ENCODE measurements around the gene SARNP.
"Not testable (repeated sequence)": the region's sequence is repeated elsewhere in the genome, so short reads cannot be mapped to it uniquely, and the experiment has no call there.

Gene SARNP

DNA sequence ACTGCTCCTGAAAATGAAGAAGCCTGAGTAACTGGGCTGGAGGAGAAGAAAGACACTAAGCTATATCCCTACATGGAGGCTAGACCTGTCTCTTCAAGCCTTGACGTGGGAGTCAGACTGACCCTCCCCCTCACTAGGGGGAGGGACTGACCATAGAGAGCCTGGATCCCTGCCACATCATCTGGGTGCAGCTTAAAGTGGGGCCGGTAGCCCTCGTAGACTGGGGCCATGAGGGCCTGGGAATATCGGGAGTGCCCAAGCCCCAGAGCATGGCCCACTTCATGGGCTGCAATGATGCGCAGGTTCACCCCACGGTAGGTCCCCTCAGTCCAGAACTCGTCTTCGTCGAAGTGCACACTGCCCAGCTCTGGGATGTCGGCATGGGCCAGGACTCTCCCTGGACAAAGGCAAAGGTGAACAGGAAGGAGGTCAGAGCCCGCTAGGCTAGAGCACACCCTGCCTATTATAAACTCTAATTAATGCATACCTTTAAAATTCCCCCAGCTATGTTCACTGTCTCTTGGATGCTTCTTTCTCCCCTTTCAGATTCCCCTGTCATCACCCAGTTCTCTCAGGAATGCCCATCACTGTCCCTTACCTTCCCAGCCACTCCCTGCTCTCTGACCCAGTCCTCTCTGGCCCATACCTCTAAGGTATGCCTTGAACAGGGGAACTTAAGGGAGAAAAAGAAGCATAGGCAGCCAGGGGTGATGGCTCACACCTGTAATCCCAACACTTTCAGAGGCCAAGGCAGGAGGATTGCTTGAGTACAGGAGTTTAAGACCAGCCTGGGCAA is 22.0 kb upstream of the SARNP start:
- no peak for DNase-seq (ENCODE audit: low read depth)

DNA sequence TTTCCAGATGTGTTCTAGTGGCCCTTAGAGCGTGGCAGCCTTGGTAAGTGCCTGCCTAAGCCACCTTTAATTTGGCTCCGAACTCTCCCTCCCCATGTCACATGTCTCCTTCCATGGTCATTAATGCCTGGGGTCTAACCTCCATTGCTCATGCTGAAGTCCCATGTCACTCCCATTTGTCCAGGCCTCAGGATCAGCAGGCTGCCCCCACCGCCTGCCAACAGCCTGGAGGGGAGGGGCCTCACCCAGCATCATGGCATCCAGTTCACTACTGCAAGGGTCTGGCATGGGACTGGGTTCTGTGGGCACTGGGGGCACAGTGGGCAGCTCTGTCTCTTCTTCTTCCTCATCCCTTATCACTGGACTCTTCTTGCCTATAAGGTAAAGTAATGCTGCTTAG is 20.8 kb upstream of the SARNP start:
- no peak for DNase-seq (ENCODE audit: low read depth)

DNA sequence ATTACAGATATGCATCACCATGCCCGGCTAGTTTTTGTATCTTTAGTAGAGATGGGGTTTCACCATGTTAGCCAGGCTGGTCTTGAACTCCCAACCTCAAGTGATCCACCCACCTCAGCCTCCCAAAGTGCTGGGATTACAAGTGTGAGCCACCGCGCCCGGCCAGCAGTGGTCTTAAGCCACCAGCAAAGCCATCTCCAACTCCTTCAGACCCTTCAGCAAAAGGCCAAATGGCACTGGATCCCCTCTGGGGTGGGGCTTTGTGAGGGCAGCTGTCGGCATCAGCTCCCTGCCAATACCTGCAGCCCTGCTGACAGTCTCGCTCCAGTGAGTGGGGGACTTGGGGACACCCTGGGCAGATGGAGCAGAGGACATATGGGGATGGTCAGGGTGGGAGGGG is 16.9 kb upstream of the SARNP start:
- DNase-seq (ENCODE audit: low read depth) = not testable (repeated sequence)

DNA sequence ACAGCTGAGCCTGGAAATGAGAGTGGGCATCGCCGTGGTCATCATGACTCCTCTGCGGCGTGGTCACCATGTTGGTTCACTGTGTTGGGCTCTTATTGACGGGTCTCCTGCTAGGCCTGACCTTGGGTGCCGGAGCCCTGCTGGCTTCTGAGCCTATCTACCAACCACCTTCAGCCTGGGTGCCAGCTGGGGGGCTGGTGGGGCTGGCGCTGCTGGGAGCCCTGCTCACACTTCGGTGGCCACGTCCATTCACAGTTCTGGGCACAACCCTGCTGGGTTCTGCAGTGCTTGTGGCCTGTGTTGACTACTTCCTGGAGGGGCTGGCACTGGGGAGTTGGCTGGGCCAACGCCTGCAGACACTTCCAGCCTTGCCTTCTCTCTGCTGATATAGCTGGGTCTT is 15.5 kb upstream of the SARNP start:
- DNase-seq (ENCODE audit: low read depth) = no peak

DNA sequence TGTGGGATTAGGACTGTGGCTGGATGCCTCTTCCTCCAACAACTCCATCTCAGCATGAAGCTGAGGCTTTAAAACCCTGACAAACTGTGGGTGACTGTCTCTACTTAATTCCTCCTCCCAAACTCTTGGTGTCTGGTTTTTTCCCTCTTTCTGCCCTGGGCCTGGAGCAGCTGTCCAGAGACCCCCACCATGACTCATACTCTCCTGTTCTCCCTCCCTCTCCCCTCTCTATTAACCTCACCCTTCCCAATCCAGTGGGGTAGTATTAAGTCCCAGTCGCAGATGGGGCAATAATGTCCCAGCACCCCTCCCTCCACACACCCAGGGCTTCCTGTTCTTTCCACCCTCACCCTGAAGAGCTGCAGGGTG is 13.9 kb upstream of the SARNP start:
- DNase-seq (ENCODE audit: low read depth) = no peak

DNA sequence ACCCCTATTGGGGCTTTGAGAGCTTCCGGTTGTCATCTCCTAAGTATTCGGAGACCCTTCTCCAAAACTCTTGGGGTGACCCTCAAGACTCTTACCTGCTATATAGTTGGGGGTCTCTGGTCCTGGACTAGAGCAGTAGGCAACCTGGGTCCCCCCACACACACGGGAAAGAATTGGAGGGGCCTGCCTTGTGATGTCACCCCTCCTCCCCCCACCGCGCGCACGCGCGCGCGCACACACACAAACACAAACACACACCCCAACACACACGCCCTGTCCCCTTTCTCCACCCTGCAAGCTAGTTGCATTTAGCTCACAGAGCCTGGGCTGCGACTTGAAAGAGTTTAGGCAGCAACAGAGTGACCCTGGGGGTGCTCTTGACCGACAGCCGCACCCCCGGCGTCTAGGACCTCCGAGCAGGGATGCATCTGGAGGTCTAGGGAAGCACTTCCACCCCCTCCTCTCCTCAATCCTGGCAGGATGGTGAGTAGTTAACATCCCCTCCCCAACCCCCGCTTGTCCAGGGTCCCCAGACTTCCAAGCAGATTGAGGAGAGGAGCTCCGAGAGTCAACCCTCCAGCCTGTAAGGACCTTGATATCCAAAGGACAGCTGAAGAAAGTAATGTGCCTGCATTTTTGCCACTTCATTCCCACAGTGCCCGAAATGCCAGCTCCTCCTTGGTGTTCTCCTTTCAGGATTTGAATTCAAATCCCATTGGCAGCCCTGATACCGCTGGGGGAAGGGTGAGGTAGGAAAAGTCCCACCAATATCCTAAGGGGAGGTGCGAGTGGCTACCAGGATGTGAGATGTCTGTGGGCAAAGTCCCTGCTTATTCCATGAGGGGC is 13.3 kb upstream of the SARNP start:
- no peak for DNase-seq (ENCODE audit: low read depth)

DNA sequence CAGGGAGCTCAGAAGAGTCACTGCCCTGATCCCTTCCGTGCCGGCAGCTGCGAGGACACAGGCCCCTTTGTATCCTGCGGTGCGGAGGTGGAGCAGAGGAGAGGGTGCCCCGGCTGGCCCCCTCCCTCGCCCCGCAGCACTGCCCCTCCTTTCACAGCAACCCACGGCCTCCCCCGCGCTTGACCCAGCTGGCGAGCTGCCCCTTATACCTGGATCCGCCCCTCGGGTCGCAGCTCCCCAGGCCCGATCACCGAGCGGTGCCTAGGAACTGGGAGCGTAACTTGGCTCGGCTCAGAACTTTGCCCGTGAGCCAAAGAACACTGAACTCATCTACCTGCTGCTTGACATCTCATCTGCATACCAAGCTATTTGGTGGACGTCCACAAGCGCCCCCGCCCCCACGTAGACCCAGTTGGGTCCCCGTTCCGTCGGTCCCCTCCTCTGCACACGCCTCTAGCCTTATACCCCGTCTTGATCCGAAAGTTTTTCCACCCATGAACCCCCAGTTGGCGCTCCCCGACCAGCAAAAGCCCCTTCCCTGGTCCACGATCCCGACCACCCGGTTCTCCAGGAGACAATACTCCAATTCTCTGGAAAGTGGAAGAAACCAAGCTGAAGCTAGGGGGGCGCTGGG is 12.6 kb upstream of the SARNP start:
- DNase-seq (ENCODE audit: low read depth) = no peak

DNA sequence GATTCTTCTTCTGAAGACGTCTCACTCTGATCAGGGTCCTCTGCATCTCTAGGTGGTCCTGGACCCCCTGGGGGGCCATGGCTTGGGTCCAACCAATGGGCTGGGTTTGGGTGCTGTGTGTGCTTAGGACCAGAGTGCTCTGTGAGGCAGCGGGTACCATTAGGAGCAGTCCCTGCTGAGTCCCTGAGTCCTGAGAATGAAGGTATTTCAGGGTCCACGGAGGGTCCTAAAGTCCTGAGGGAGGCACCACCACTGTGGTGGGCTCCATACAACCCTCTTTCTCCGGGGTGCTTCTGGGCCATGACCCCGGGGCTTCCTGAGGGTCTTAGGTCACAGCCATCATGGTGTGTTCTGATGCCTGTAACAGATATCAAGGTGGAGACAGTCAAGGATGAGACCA is 10.8 kb upstream of the SARNP start:
- no peak for DNase-seq (ENCODE audit: low read depth)

DNA sequence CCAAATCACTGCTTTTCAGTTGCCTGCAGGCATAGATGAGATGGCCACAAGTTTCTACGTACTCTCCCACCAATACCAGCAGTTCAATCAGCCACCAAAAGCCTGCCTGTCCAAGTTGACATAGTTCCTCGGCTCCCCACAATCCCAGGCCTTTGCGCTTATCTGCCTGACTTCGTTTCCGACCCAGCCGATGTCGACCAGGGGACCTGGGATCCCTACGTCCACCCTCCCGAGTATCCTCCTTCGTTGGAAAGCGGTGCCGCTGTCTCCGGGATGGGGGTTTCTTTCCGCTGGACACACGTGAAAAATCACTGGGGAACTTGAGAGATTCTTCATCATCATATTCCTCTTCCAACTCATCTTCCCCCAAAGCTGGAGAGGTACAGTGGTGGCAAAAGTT is 10.3 kb upstream of the SARNP start:
- no peak for DNase-seq (ENCODE audit: low read depth)

DNA sequence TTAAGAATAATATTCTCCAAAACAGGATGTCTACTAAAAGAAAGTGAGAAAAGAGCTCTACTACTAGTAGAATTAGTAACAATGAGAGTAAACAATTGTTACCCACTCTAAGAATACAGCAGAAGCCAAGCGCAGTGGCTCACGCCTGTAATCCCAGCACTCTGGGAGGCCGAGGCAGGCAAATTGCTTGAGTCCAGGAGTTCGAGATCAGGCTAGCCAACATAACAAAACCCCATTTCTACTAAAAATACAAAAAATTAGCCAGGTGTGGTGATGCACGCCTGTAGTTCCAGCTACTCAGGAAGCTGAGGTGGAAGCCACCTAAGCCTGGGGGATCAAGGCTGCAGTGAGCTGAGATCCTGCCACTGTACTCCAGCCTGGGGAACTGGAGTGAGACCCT is 7.2 kb upstream of the SARNP start:
- DNase-seq (ENCODE audit: low read depth) = no peak

DNA sequence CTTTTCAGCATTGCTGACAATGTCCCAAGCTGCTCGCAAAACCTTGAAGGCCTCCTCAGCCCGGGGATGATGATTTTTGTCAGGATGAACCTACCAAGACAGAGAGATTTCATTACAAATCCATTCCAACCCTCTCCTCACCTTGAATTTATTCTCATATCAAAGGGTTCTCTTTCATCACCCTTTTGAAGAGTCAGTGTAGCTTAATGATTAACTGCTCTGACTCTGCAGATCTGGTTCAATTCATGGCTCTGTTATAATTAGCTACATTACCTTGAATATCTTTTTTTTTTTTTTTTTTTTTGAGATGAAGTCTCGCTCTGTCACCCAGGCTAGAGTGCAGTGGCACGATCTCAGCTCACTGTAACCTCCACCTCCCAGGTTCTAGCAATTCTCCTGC is 5.9 kb upstream of the SARNP start:
- no peak for DNase-seq (ENCODE audit: low read depth)

DNA sequence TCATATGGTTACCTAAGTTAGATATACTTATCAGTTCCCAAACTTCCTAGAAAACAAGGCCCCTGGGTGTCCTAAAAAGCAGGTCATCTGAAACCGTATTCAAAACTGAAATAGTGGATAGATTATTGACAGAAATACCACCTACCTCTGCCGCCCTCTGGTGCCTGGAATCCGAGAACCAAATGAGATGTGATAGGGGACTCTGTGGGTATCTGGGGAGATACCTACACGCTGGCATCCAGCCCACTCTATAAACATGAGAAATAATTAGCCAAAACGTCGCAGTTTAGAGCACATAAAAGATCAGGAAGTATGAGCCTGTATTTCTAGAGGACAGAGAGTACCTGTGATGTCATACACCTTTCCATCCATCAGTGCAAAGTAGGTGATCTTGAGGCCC is 4.7 kb upstream of the SARNP start:
- DNase-seq (ENCODE audit: low read depth) = no peak

DNA sequence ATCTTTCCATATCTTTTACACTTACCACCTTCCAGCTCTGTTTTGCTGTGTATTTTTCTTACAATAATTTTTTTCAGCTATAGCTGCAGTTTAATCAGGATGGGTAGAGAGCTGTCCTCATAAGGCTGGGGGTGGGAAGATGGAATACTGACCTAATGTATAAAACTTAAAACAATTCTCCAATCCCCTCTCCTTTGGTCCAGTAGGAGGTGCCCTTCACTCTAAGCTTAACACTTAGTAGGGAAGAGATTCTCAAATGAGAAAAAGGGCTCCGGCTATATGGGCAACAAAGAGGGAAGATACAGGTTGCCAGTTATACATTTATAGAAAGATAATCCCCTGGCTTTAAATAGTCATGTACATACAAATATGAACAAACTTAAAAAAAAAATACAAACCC is 3.2 kb upstream of the SARNP start:
- no peak for DNase-seq (ENCODE audit: low read depth)

DNA sequence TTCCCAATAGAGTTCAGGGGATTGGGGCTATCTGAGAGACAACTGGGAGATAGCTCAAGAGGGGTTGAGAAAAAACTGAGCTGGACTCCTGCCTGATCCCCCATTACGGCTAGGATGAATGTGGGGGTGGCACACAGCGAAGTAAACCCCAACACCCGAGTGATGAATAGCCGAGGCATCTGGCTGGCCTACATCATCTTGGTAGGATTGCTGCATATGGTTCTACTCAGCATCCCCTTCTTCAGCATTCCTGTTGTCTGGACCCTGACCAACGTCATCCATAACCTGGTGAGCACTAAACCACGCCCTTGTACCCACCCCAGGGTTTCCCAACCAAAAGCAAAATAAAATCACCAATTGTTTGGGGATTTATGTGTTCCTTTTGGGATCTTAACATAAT is 1.4 kb upstream of the SARNP start:
- DNase-seq (ENCODE audit: low read depth) = no peak

DNA sequence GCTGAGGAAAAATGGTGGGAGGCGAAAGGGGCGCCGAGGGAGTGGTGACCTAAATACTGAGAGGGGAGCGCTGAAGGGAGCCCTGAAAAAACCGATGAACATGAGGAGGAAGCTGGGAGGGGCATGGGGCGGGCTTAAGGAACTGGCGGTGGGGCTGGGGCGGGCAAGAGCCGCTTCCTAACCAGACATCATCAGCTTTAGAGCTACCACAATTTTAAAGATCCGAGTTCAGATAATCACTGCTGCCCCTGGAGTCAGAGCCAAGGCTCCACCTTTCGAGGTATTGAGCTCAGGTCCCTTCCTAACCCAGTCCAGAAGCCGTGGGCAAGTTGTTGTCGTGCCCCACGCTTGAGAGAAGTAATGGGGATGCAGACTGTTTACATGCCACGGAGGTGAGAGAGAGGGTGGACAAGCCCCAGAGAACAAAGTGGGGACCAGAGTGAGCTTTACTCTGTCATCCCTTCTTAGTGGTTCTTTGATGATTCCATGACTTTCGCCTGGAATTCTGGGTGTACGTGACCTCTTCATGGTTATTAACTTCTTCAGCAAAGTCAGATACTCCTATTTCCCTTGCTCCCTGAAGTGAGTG is 710 bp upstream of the SARNP start:
- no peak for DNase-seq (ENCODE audit: low read depth)

DNA sequence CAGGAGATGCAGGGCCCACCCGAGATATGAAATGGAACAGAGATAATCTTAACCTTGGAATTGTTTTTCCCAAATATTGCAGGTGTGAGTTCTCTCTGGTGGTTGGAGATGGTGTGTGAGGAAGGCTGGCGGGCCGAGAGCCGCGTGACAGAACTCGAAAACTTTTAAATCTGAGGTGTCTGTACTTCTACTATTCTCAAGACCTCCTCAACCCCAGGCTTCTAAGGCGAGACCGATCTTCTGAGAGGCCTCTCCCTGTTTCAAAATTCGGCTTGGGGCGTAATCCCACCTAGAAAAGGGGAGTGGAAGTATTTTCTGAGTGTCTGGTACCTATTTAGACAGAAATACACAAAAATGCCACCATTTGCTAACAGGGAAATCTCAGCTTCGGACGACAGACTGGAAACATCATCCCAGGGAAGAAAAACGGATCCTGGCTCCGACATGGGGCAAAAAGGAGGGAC is 611 bp downstream of the SARNP start:
- no peak for DNase-seq (ENCODE audit: low read depth)

DNA sequence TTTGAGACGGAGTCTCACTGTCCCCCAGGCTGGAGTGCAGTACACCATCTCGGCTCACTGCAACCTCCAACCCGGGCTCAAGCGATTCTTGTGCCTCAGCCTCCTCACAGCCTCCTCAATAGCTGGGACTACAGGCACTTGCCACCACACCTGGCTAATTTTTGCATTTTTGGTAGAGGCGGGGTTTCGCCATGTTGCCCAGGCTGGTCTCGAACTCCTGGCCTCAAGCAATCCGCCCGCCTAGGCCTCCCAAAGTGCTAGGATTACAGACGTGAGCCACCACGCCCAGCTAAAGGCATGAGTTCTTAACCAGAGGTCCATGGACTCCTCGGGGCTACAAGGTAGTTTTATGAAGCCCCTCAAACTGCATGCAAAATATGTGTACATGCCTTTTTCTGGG is 2.1 kb downstream of the SARNP start:
- DNase-seq (ENCODE audit: low read depth) = no peak

DNA sequence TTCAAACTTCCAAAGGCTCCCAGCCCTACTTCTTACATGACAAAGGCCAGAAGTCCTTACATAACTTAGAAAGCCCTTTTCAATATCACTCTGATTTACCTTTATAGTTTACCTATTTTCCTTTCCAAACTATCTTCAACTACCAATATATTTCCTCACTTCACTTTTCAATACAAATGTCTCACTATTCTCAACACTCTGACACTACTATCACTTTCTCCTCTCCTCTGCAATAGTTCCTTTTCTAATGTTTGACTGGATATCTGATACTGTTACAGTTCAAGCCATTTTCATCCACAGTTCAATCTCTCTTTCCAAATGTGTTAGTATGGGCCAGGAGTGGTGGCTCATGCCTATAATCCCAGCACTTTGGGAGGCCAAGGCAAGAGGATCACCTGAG is 3.3 kb downstream of the SARNP start:
- DNase-seq (ENCODE audit: low read depth) = no peak

DNA sequence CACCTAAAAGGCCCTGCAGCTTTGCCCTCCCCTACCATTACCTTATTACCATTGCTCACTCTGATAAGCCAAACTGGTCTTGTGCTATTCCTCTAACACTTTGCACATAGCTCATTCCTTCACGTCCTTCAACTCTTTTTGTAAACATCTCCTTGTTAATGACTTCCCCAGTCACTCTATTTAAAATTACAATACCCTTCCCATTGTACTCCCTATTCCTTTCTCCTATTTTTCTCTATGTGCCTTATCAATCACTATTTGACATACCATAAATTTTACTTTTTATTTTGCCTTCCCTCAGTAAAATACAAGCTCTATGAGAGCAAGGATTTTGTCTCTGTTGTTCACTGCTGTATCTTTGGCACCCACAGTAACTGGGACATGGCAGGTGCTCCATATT is 5.4 kb downstream of the SARNP start:
- DNase-seq (ENCODE audit: low read depth) = no peak

DNA sequence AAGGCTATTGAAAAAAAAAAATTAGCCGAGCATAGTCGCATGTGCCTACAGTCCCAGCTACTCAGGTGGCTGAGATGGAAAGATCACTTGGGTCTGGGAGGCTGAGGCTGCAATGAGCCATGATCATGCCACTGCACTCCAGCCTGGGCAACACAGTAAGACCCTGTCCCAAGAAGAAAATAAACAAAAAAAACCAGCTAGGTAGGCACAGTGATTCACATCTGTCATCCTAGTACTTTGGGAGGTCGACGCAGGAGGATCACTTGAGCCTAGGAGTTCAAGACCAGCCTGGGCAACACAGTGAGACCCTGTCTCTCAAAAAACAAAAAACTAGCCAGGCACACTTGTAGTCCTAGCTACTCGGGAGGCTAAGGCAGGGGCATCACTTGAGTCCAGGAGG is 8.2 kb downstream of the SARNP start:
- DNase-seq (ENCODE audit: low read depth) = no peak

DNA sequence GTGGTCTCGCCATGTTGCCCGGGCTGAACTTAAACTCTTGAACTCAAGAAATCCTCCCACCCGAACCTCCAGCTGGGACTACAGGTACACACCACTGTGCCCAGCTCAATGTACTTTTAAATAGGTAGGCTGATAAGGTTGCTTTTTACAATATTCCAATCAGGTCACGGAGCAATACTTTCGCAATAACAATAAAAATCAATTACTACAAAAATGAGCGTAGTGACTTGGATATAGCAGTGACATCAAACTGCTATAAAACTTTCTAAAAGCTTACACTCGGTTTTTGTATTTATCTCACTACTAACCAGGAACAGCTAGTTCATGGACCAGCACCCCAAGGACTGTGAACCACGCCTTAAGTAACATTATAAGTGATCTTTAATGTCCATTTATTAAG is 10.5 kb downstream of the SARNP start:
- DNase-seq (ENCODE audit: low read depth) = no peak

DNA sequence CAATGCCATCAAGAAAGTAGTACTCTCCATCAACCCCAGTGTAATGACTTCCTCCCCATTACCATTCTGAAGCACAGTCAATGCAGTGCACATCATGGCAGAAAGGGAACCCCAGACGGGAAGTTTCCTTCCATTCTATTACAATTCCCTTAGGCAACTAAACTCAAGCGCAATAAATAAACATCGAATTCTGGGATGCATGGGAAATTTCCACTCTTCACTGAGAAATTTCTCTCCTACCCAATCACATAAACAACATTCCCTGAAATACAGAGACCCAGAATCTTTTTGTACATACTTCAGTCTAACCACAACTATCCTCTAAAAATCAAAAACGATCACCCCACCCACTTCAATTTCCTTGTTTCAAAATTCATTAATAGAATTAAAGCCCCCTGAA is 20.0 kb downstream of the SARNP start:
- no peak for DNase-seq (ENCODE audit: low read depth)

DNA sequence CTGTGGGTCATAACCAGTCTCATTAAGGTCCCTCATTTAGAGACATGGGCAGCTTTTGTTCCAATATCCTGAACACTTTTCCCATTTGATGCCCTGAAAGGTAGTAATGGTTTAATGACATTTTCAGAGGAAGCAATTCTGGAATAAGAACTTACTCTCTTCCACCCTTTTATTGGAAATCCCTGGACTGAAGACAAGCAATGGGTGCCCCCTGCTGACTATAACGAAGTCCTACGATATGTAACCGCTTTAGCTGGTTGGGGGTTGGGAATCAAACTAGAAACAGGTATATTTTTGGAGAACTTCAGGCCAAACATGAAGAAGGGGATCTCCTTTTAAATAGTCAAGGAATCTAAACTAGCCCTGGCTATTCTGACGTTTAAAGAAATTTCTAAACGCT is 20.5 kb downstream of the SARNP start:
- DNase-seq (ENCODE audit: low read depth) = no peak

Measured in stimulated activated CD8-positive, alpha-beta memory T cell treated with anti-CD3 and anti-CD28 coated beads, Interleukin-15, amount 100 ng/mL, for 24 hours (primary cell).